Neural cell (in vitro differentiated cells): ENCODE results near the gene CSNK1E. TPM values are rescaled to one million over a fixed set of nuclear protein-coding genes. Genes with fewer than 3 reads are reported as not detected.

Experiments used
- H2AFZ ChIP-seq: fragments of 200-600, 300-800 bp; sonication (generic), shearing (Covaris generic); 2 replicates; pipeline ENCODE4 v1.6.0; 2014; ENCODE audit warnings: low read depth, mild to moderate bottlenecking, antibody characterized with exemption, low read length, moderate library complexity
- H3F3A ChIP-seq: fragments of 200-600 bp; shearing (Covaris generic); 2 replicates; pipeline ENCODE4 v1.6.1; 2016; ENCODE audit warnings: mild to moderate bottlenecking, moderate library complexity, mixed read lengths, antibody characterized with exemption, low read length; ENCODE audit not compliant: insufficient read depth, poor library complexity, severe bottlenecking
- H3K27ac ChIP-seq: fragments of 200-600, 300-800 bp; sonication (generic), shearing (Covaris generic); 2 replicates; pipeline ENCODE4 v1.5.1; 2014; ENCODE audit warnings: mild to moderate bottlenecking, low read length, moderate library complexity
- H3K27me3 ChIP-seq: fragments of 300-800, 200-600 bp; sonication (generic), shearing (Covaris generic); 2 replicates; pipeline ENCODE4 v1.6.0; 2014; ENCODE audit warnings: mild to moderate bottlenecking, low read depth, low read length, moderate library complexity; ENCODE audit not compliant: insufficient read depth
- H3K36me3 ChIP-seq: fragments of 300-800, 200-600 bp; sonication (generic), shearing (Covaris generic); 2 replicates; pipeline ENCODE4 v1.5.1; 2014; ENCODE audit warnings: mild to moderate bottlenecking, antibody characterized with exemption, low read length, moderate library complexity; ENCODE audit not compliant: insufficient read depth
- H3K4me2 ChIP-seq: fragments of 300-800, 200-600 bp; sonication (generic), shearing (Covaris generic); 2 replicates; pipeline ENCODE4 v1.6.0; 2014; ENCODE audit warnings: mild to moderate bottlenecking, low read length
- H3K4me3 ChIP-seq: fragments of 300-800, 200-600 bp; sonication (generic), shearing (Covaris generic); 2 replicates; pipeline ENCODE4 v1.5.1; 2014; ENCODE audit warnings: mild to moderate bottlenecking, low read length, moderate library complexity
- H3K79me2 ChIP-seq: fragments of 200-600 bp; shearing (Covaris generic); replicated peaks from 2 replicates; pipeline ENCODE4 v1.6.0; 2014; ENCODE audit warnings: mild to moderate bottlenecking, low read length, moderate library complexity; ENCODE audit not compliant: insufficient read depth
- H3K9ac ChIP-seq: fragments of 300-800, 200-600 bp; sonication (generic), shearing (Covaris generic); 2 replicates; pipeline ENCODE4 v1.6.1; 2016; ENCODE audit warnings: mild to moderate bottlenecking, low read length, mixed read lengths
- H3K9me2 ChIP-seq: fragments of 200-600 bp; shearing (Covaris generic); 2 replicates; pipeline ENCODE4 v1.6.1; 2016; ENCODE audit warnings: mild to moderate bottlenecking, low read length, mixed read lengths; ENCODE audit not compliant: insufficient read depth
- H3K9me3 ChIP-seq: fragments of 200-600, 300-800 bp; sonication (generic), shearing (Covaris generic); 2 replicates; pipeline ENCODE4 v1.6.1; 2016; ENCODE audit warnings: mild to moderate bottlenecking, mixed run types, low read length, moderate library complexity, mixed read lengths
- H4K20me1 ChIP-seq: fragments of 200-600 bp; shearing (Covaris generic); 2 replicates; pipeline ENCODE4 v1.6.1; 2016; ENCODE audit warnings: mild to moderate bottlenecking, mixed run types; ENCODE audit not compliant: insufficient read depth
- EP300 ChIP-seq: fragments of 450-650 bp; conservative IDR thresholded peaks from 2 replicates; pipeline ENCODE4 v1.6.1; 2014; ENCODE audit warnings: antibody characterized with exemption, mild to moderate bottlenecking, moderate library complexity; ENCODE audit not compliant: poor library complexity, severe bottlenecking
- EZH2 ChIP-seq: fragments of 200-600, 300-800 bp; shearing (Covaris generic), sonication (generic); IDR thresholded peaks from 2 replicates; pipeline ENCODE4 v1.6.1; 2014; ENCODE audit warnings: antibody characterized with exemption, low read length, borderline replicate concordance, mild to moderate bottlenecking; ENCODE audit not compliant: insufficient read depth, poor library complexity, severe bottlenecking
- MXI1 ChIP-seq: fragments of 450-650 bp; conservative IDR thresholded peaks from 2 replicates; pipeline ENCODE4 v1.6.1; 2014; ENCODE audit warnings: antibody characterized with exemption, mild to moderate bottlenecking; ENCODE audit not compliant: poor library complexity, severe bottlenecking
- POLR2AphosphoS5 ChIP-seq: IDR thresholded peaks from 2 replicates; pipeline ENCODE4 v1.6.1; 2012
- RAD21 ChIP-seq: fragments of 450-650 bp; conservative IDR thresholded peaks from 2 replicates; pipeline ENCODE4 v1.6.1; 2014; ENCODE audit warnings: antibody characterized with exemption, mild to moderate bottlenecking, moderate library complexity
- SMC3 ChIP-seq: fragments of 450-650 bp; conservative IDR thresholded peaks from 2 replicates; pipeline ENCODE4 v1.6.1; 2014; ENCODE audit warnings: antibody characterized with exemption, mild to moderate bottlenecking, moderate library complexity; ENCODE audit not compliant: poor library complexity
- TAF1 ChIP-seq: IDR thresholded peaks from 2 replicates; pipeline ENCODE4 v1.6.1; 2012; ENCODE audit warnings: low read depth
- polyA plus RNA-seq: library from polyadenylated mRNA; depleted of rRNA; stranded (reverse); fragments of >200 nt; gene quantifications from 2 replicates; pipeline ENCODE4 v1.2.3, GENCODE V29; 2014
- TF ChIP-seq, protein P1 (sequence below): fragments of 450-650 bp; IDR thresholded peaks from 2 replicates; pipeline ENCODE4 v1.5.1; 2014; ENCODE audit warnings: antibody characterized with exemption, mild to moderate bottlenecking, moderate library complexity; ENCODE audit not compliant: poor library complexity, severe bottlenecking
- TF ChIP-seq, protein P2 (sequence below): IDR thresholded peaks from 2 replicates; pipeline ENCODE4 v1.6.1; 2012; ENCODE audit warnings: borderline replicate concordance

The CSNK1E gene
- polyA plus RNA-seq, 1 donor from 2014 or later, result 230 TPM

DNA sequence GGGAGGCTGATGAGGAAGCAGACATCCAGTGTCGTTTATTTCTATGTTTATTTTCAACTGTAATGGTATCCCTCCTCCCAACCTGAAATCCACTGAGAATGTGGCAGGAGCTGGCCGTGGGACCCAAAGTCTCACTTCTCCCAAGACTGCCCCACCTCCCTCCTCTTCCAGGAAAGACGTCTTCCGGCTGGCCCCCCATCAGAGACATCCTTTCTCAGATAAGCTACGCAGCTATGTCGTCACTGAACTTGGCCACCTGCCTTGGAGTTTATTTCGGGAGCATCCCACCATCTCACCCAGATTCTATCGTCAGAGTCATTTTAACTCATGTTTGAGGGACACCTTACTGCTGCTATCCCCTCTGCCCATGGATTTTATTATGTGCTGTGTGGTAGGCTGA is 58.3 kb downstream of the CSNK1E start:
- Histone ChIP-seq H3K4me3 (no peak overlapping the region), H3K27ac (no peak overlapping the region), H3K27me3 (no peaks in the 10 kb centered on the region), H2AFZ (no peak overlapping the region), H3K36me3 (no peaks in the 10 kb centered on the region), H3F3A (no peaks in the 10 kb centered on the region), H3K9me3 (no peaks in the 10 kb centered on the region), H3K9me2 (no peaks in the 10 kb centered on the region), H4K20me1 (peaks cover 6% of the 10 kb centered on the region), H3K79me2 (peaks cover 3% of the 10 kb centered on the region), H3K9ac (no peak overlapping the region), H3K4me2 (no peak overlapping the region)
- TF ChIP-seq EP300, result no peak
- TF ChIP-seq SMC3, result no peak
- no peak for TF ChIP-seq EZH2
- TF ChIP-seq, protein P1, sequence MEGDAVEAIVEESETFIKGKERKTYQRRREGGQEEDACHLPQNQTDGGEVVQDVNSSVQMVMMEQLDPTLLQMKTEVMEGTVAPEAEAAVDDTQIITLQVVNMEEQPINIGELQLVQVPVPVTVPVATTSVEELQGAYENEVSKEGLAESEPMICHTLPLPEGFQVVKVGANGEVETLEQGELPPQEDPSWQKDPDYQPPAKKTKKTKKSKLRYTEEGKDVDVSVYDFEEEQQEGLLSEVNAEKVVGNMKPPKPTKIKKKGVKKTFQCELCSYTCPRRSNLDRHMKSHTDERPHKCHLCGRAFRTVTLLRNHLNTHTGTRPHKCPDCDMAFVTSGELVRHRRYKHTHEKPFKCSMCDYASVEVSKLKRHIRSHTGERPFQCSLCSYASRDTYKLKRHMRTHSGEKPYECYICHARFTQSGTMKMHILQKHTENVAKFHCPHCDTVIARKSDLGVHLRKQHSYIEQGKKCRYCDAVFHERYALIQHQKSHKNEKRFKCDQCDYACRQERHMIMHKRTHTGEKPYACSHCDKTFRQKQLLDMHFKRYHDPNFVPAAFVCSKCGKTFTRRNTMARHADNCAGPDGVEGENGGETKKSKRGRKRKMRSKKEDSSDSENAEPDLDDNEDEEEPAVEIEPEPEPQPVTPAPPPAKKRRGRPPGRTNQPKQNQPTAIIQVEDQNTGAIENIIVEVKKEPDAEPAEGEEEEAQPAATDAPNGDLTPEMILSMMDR, result no peak
- no peak for TF ChIP-seq POLR2AphosphoS5
- TF ChIP-seq RAD21, result no peak
- no peak for TF ChIP-seq TAF1
- TF ChIP-seq, protein P2, sequence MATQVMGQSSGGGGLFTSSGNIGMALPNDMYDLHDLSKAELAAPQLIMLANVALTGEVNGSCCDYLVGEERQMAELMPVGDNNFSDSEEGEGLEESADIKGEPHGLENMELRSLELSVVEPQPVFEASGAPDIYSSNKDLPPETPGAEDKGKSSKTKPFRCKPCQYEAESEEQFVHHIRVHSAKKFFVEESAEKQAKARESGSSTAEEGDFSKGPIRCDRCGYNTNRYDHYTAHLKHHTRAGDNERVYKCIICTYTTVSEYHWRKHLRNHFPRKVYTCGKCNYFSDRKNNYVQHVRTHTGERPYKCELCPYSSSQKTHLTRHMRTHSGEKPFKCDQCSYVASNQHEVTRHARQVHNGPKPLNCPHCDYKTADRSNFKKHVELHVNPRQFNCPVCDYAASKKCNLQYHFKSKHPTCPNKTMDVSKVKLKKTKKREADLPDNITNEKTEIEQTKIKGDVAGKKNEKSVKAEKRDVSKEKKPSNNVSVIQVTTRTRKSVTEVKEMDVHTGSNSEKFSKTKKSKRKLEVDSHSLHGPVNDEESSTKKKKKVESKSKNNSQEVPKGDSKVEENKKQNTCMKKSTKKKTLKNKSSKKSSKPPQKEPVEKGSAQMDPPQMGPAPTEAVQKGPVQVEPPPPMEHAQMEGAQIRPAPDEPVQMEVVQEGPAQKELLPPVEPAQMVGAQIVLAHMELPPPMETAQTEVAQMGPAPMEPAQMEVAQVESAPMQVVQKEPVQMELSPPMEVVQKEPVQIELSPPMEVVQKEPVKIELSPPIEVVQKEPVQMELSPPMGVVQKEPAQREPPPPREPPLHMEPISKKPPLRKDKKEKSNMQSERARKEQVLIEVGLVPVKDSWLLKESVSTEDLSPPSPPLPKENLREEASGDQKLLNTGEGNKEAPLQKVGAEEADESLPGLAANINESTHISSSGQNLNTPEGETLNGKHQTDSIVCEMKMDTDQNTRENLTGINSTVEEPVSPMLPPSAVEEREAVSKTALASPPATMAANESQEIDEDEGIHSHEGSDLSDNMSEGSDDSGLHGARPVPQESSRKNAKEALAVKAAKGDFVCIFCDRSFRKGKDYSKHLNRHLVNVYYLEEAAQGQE, result no peak
- TF ChIP-seq MXI1, result no peak

DNA sequence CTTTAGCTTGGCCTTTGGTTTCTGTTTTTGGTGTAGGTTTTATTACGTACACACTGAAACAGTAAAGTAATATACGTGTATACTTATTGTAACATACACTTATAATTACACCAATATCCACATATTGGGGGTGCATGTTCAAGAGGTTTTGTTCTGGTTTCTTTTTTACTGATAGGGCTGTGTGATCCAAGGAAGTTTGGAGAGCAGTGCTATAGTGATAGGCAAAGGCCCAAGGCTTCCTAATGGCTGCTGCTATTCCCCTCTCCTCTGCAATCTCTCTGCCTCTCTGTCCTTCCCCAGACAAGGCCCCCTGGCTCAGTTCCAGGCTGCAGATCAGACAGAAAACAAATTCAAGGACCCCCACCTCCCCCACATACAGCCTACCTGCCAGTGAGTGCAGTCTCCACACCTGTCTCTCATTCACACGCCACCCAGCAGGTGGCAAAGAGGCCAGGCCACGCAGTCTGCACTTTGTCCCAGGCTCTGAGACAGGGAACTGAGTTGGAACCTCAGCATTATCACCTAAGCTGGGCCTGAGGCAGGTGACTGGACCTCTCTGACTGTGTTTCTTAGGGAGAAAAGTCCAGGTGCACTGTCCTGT is 59.5 kb downstream of the CSNK1E start:
- H3K27me3 ChIP-seq, result no peaks in the 10 kb centered on the region
- H3K4me3 ChIP-seq, result no peak overlapping the region
- no peak overlapping the region for H3K9ac ChIP-seq
- H3F3A ChIP-seq, result no peaks in the 10 kb centered on the region
- no peak overlapping the region for H3K27ac ChIP-seq
- no peaks in the 10 kb centered on the region for H3K9me2 ChIP-seq
- H3K36me3 ChIP-seq, result no peaks in the 10 kb centered on the region
- peaks cover 6% of the 10 kb centered on the region for H4K20me1 ChIP-seq
- no peak overlapping the region for H2AFZ ChIP-seq
- no peaks in the 10 kb centered on the region for H3K9me3 ChIP-seq
- TF ChIP-seq EP300, result no peak
- no peak for TF ChIP-seq RAD21
- no peak for TF ChIP-seq MXI1
- TF ChIP-seq, protein P1, result no peak
- H3K79me2 ChIP-seq, result peaks cover 3% of the 10 kb centered on the region
- no peak overlapping the region for H3K4me2 ChIP-seq
